GM21447 (cell line): ENCODE measurements around the gene FPR1.
"Not testable (repeated sequence)": the region's sequence is repeated elsewhere in the genome, so short reads cannot be mapped to it uniquely, and the experiment has no call there.

ENCODE experiments used
- ATAC-seq: cut with Tn5 transposase; IDR thresholded peaks from one replicate; pipeline ENCODE4 v1.9.1; 2021; ENCODE audit not compliant: unreplicated experiment

FPR1 gene

GRCh38 chr19:51779703-51780102, 28.0 kb upstream of the FPR1 start:
- ATAC-seq = no peak

GRCh38 chr19:51779181-51779580, 27.5 kb upstream of the FPR1 start:
- ATAC-seq = no peak

- no peak for ATAC-seq
Measured at GRCh38 chr19:51777570-51778462, 26.1 kb upstream of the FPR1 start.

- not testable (repeated sequence) for ATAC-seq
Measured at GRCh38 chr19:51776561-51776960, 24.9 kb upstream of the FPR1 start.

- no peak for ATAC-seq
Measured at GRCh38 chr19:51772977-51773376, 21.3 kb upstream of the FPR1 start.

- no peak for ATAC-seq
Measured at GRCh38 chr19:51771376-51772130, 19.9 kb upstream of the FPR1 start.

- ATAC-seq = no peak
Measured at GRCh38 chr19:51766461-51766860, 14.8 kb upstream of the FPR1 start.

- no peak for ATAC-seq
Measured at GRCh38 chr19:51765086-51765485, 13.4 kb upstream of the FPR1 start.

GRCh38 chr19:51761696-51762095, 10.0 kb upstream of the FPR1 start:
- no peak for ATAC-seq

- no peak for ATAC-seq
Measured at GRCh38 chr19:51760697-51761356, 9.1 kb upstream of the FPR1 start, which contains the start of gene FPR2. Gene FPR2 (plus strand): TSS chr19:51761180. CDS start chr19:51768659, 7,479 bp downstream.

- no peak for ATAC-seq
Measured at GRCh38 chr19:51755571-51755970, 3.9 kb upstream of the FPR1 start.

- no peak for ATAC-seq
Measured at GRCh38 chr19:51754770-51755169, 3.1 kb upstream of the FPR1 start.

- no peak for ATAC-seq
Measured at GRCh38 chr19:51754109-51754508, 2.4 kb upstream of the FPR1 start.

- no peak for ATAC-seq
Measured at GRCh38 chr19:51750400-51751094, 1.1 kb downstream of the FPR1 start.

- ATAC-seq = no peak
Measured at GRCh38 chr19:51749979-51750378, 1.7 kb downstream of the FPR1 start.

GRCh38 chr19:51746731-51747130, 4.9 kb downstream of the FPR1 start:
- no peak for ATAC-seq

- no peak for ATAC-seq
Measured at GRCh38 chr19:51743405-51743804, 8.3 kb downstream of the FPR1 start.

GRCh38 chr19:51742789-51743188, 8.9 kb downstream of the FPR1 start:
- ATAC-seq = no peak

- ATAC-seq = no peak
Measured at GRCh38 chr19:51740356-51740755, 11.3 kb downstream of the FPR1 start.

- ATAC-seq = no peak
Measured at GRCh38 chr19:51739466-51740213, 12.0 kb downstream of the FPR1 start.
